Ascending aorta (tissue), 2 donors: ENCODE measurements around the gene HPS4. TPM values are rescaled to one million over a fixed set of nuclear protein-coding genes. Genes with fewer than 3 reads are reported as not detected.

Experiments used
- DNase-seq, 2 donors: peaks; one replicate each; pipeline ENCODE4 v3.0.0-alpha.2; 2019; ENCODE audit warnings: low spot score in 2 of 2
- H3K27ac ChIP-seq, 2 donors: fragments of 200-600 bp; sonication (generic); one replicate each; pipeline ENCODE4 v1.5.1; 2016 to 2017; ENCODE audit warnings: mild to moderate bottlenecking in 1 of 2
- H3K27me3 ChIP-seq: fragments of 200-600 bp; sonication (generic); one replicate; pipeline ENCODE4 v1.5.1; 2017
- H3K36me3 ChIP-seq, 2 donors: fragments of 200-600 bp; sonication (generic); one replicate each; pipeline ENCODE4 v1.5.1; 2016
- H3K4me1 ChIP-seq, 2 donors: fragments of 200-600 bp; sonication (generic); one replicate each; pipeline ENCODE4 v1.5.1; 2016 to 2017; ENCODE audit warnings: mild to moderate bottlenecking in 1 of 2
- H3K4me3 ChIP-seq, 2 donors: fragments of 200-600 bp; sonication (generic); one replicate each; pipeline ENCODE4 v1.5.1; 2016 to 2017; ENCODE audit warnings: mild to moderate bottlenecking in 1 of 2
- H3K9me3 ChIP-seq, 2 donors: fragments of 200-600 bp; sonication (generic); one replicate each; pipeline ENCODE4 v1.5.1; 2016
- CTCF ChIP-seq, 3 experiments: fragments of 200-600 bp in 2 of 3; fragments of 450-650 bp in 1 of 3; sonication (generic) in 2 of 3; IDR thresholded peaks; one replicate each; pipeline ENCODE4 v1.5.1; 2016 to 2019; ENCODE audit warnings: antibody characterized with exemption in 3 of 3, mild to moderate bottlenecking in 1 of 3, moderate library complexity in 1 of 3
- intact Hi-C: fragments of 100-400 bp; cut with DNase I; formaldehyde crosslinking; loops from one replicate; pipeline ENCODE4 v1.15.1; 2023
- total RNA-seq: library from RNA; depleted of rRNA; stranded (reverse); fragments of >200 nt; gene quantifications from one replicate; pipeline ENCODE4 v1.1.0, GENCODE V29; 2016

HPS4 gene
- total RNA-seq, 1 donor from 2014 or later = 39.3 TPM

GRCh38 chr22:26464312-26464711, 19.3 kb downstream of the HPS4 start:
- no peak for TF ChIP-seq CTCF (IDR thresholded peaks at IDR 0.05)
- intact Hi-C loops = no loop called here
- no peak overlapping the region for H3K4me3 ChIP-seq
- no peaks in the 10 kb centered on the region for H3K9me3 ChIP-seq
- no peak for DNase-seq
- no peaks in the 10 kb centered on the region for H3K27me3 ChIP-seq
- no peak overlapping the region for H3K27ac ChIP-seq
- H3K36me3 ChIP-seq = peaks cover 56 to 79% of the 10 kb centered on the region in 2 donors
- no peaks in the 10 kb centered on the region for H3K4me1 ChIP-seq

DNA sequence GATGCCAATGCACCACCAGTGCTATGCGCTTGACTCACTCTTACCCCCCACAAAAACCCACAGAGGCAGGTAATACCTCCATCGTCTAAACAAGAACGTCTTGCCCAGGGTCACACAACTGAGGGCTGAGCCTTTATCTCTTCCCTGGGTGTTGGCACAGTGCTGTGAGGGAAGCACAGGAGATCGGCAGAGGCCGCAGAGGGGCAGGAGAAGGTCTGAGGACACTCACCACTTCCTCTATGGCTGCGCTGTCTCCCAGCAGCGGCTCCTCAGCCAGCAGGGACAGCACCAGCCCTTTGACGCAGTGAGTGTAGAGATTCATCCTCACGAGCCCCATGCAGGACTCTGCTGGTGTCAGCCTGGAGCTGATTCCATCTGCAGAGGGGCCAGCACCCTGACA, 19.9 kb downstream of the HPS4 start:
- H3K4me1 ChIP-seq = no peaks in the 10 kb centered on the region
- H3K27ac ChIP-seq = no peak overlapping the region
- intact Hi-C loops = no loop called here
- H3K4me3 ChIP-seq = no peak overlapping the region
- no peaks in the 10 kb centered on the region for H3K9me3 ChIP-seq
- H3K27me3 ChIP-seq = no peaks in the 10 kb centered on the region
- DNase-seq = no peak
- TF ChIP-seq CTCF (IDR thresholded peaks at IDR 0.05) = no peak
- H3K36me3 ChIP-seq = peaks cover 51 to 73% of the 10 kb centered on the region in 2 donors

DNA sequence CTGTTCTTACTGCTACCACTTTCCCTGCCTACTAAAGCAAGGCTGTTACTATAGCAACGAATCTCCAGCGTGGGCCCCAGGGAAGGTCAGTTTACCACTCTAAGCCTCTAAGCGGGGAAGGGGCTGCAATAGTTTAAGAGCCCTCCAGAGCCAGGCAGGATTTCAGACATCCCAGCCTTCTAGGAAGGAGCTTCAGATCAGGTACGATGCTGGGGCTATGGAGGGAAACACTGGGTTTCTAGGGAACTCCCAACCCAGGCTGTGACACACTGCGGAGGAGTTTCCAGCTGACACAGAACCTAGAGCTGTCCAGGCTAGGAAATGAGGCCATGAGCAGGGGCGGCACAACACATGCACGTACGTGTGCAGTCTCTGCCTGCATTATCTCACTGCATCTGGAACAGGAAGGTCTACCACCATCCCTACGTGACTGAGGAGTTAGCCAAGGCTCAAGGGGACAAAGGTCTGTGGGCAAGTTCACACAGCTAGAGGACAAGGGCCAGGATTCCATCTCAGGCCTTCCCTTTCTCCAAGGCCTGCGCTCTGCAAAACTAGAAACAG, 20.4 kb downstream of the HPS4 start:
- H3K9me3 ChIP-seq = no peaks in the 10 kb centered on the region
- no peak overlapping the region for H3K27ac ChIP-seq
- H3K27me3 ChIP-seq = no peaks in the 10 kb centered on the region
- H3K4me1 ChIP-seq = no peaks in the 10 kb centered on the region
- intact Hi-C loops = no loop called here
- no peak for DNase-seq
- TF ChIP-seq CTCF (IDR thresholded peaks at IDR 0.05) = no peak
- H3K4me3 ChIP-seq = no peak overlapping the region
- H3K36me3 ChIP-seq = peaks cover 49 to 73% of the 10 kb centered on the region in 2 donors

DNA sequence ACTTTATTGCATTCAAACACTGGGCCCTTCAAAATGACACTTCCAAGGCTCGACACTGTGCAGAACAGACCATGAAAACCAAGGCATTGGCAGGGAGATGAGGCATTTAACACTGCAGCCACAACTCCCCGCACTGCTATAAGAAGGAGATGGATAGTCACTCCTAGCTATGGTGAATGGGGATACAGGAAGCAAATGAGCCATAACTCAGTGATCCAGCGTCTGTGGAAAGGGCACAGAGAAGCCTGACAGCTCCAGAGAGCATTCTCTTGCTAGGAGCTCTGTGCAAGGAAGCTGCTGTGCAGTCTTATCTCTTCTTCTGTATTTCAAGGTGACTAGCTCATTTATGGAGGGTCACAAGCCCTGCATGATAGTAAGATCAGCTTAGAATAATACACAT, 20.9 kb downstream of the HPS4 start:
- no peaks in the 10 kb centered on the region for H3K9me3 ChIP-seq
- no peaks in the 10 kb centered on the region for H3K4me1 ChIP-seq
- H3K36me3 ChIP-seq = peaks cover 50 to 73% of the 10 kb centered on the region in 2 donors
- intact Hi-C loops = no loop called here
- no peak for TF ChIP-seq CTCF (IDR thresholded peaks at IDR 0.05)
- no peaks in the 10 kb centered on the region for H3K27me3 ChIP-seq
- no peak overlapping the region for H3K4me3 ChIP-seq
- DNase-seq = no peak
- no peak overlapping the region for H3K27ac ChIP-seq

GRCh38 chr22:26462051-26462450, 21.5 kb downstream of the HPS4 start:
- H3K36me3 ChIP-seq = peaks cover 53 to 72% of the 10 kb centered on the region in 2 donors
- H3K4me3 ChIP-seq = no peak overlapping the region
- no peak for TF ChIP-seq CTCF (IDR thresholded peaks at IDR 0.05)
- no peak for DNase-seq
- H3K4me1 ChIP-seq = no peaks in the 10 kb centered on the region
- no peak overlapping the region for H3K27ac ChIP-seq
- intact Hi-C loops = no loop called here
- no peaks in the 10 kb centered on the region for H3K27me3 ChIP-seq
- H3K9me3 ChIP-seq = no peaks in the 10 kb centered on the region
